KG1 (cell line): ENCODE data around the gene C4orf36.

Source experiments
- DNase-seq: peaks from one replicate; lab custom pipeline; 2025; lab: John Stamatoyannopoulos, UW

C4orf36 gene

GRCh38 chr4:86855572-86855971, 36.6 kb downstream of the C4orf36 start:
- no peak for DNase-seq

GRCh38 chr4:86853209-86853608, 39.0 kb downstream of the C4orf36 start:
- DNase-seq, result no peak

- DNase-seq, result no peak
These were observed 43.2 kb downstream of the C4orf36 start, which contains the start of gene SLC10A6 for GRCh38 chr4:86848732-86849619. TSS of gene SLC10A6 (minus strand) at chr4:86849384. CDS start at chr4:86849115, 269 bp downstream.

GRCh38 chr4:86848136-86848535, 44.1 kb downstream of the C4orf36 start:
- DNase-seq, result no peak

- no peak for DNase-seq
These were observed 44.7 kb downstream of the C4orf36 start for GRCh38 chr4:86847571-86847970.

GRCh38 chr4:86846921-86847320, 45.3 kb downstream of the C4orf36 start:
- no peak for DNase-seq

GRCh38 chr4:86845593-86845992, 46.6 kb downstream of the C4orf36 start:
- no peak for DNase-seq

GRCh38 chr4:86841309-86841708, 50.9 kb downstream of the C4orf36 start:
- no peak for DNase-seq

- DNase-seq, result no peak
These were observed 51.4 kb downstream of the C4orf36 start for GRCh38 chr4:86840858-86841257.

- no peak for DNase-seq
These were observed 54.3 kb downstream of the C4orf36 start for GRCh38 chr4:86837691-86838503.

- no peak for DNase-seq
These were observed 56.5 kb downstream of the C4orf36 start for GRCh38 chr4:86835677-86836076.

- DNase-seq, result no peak
These were observed 57.3 kb downstream of the C4orf36 start for GRCh38 chr4:86834901-86835300.

GRCh38 chr4:86833615-86834014, 58.6 kb downstream of the C4orf36 start:
- no peak for DNase-seq

- no peak for DNase-seq
These were observed 60.7 kb downstream of the C4orf36 start for GRCh38 chr4:86831262-86832130.
